ENCODE data around the gene GPR143.

GPR143 gene

DNA sequence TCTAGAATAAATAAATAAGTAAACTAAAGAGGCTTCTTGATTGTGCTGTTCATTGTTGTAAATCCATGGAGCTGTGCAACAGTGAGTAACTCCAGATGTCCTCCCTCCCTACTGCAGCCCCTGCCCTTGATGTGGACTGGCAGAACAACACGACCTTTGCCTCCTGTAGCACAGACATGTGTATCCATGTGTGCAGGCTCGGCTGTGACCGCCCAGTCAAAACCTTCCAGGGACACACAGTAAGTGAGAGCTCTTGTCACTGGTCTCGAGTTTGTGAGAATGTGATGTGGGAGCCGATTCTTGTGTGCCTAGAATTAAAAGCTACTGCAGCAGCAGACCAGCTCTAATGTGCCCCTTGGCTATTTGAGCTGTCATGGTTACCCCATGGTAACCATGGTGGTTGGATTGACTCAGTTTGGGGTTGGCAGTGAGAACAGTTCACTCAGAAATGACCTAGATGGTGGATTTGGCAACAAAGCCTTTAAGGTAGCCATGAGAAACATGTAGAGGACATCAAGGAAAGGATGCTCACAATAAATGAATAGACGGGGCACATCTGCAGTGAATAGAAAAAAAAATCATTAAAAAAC is 60.7 kb downstream of the GPR143 start:
- Histone ChIP-seq H3K36me3 (ENCODE audit: insufficient read depth, low read length) (peaks cover 16% of the 10 kb centered on the region), H3K4me3 (ENCODE audit: low read depth in 1 of 2, low read length in 2 of 2) (no peak overlapping the region)

GRCh38 chrX:9703406-9703805 is 62.2 kb downstream of the GPR143 start:
- no peak for TF ChIP-seq EZH2 (IDR thresholded peaks at IDR 0.05; ENCODE audit: borderline replicate concordance, low read depth, low read length, severe bottlenecking)
- no peak for TF ChIP-seq CTCF (IDR thresholded peaks at IDR 0.05; ENCODE audit: borderline replicate concordance, extremely low read depth, low read length, poor library complexity, severe bottlenecking)
- no peak overlapping the region for H3K4me2 ChIP-seq (ENCODE audit: insufficient read depth, low read length)
- peaks cover 6% of the 10 kb centered on the region; the same call in 1 of the 2 replicates for H3K36me3 ChIP-seq (ENCODE audit: insufficient read depth, low read length)
- no peaks in the 10 kb centered on the region for H3K27me3 ChIP-seq (ENCODE audit: insufficient read depth, low read length, poor library complexity)
- H3K4me3 ChIP-seq (ENCODE audit: low read depth in 1 of 2, low read length in 2 of 2) = no peak overlapping the region
- H3K9me3 ChIP-seq (ENCODE audit: insufficient read depth, low read length, severe bottlenecking) = no peaks in the 10 kb centered on the region
- no peak overlapping the region for H2AFZ ChIP-seq (ENCODE audit: low read depth, low read length)
- no peak overlapping the region for H3K9ac ChIP-seq (ENCODE audit: low read depth, low read length)
- DNase-seq = no peak
- no peaks in the 10 kb centered on the region for H4K20me1 ChIP-seq (ENCODE audit: insufficient read depth, low read length)
- no peak for ATAC-seq (ENCODE audit: insufficient read depth, low read depth)
- H3K27ac ChIP-seq (ENCODE audit: low read length) = no peak overlapping the region
- H3K79me2 ChIP-seq (ENCODE audit: insufficient read depth, low read length) = no peaks in the 10 kb centered on the region
- H3K4me1 ChIP-seq (ENCODE audit: insufficient read depth, low read length) = peaks cover 2% of the 10 kb centered on the region

More for the DNA sequence above, 60.7 kb downstream of the GPR143 start:
- Histone ChIP-seq H3K4me1 (ENCODE audit: insufficient read depth, low read length) (peaks cover 8% of the 10 kb centered on the region), H2AFZ (ENCODE audit: low read depth, low read length) (no peak overlapping the region), H3K27me3 (ENCODE audit: insufficient read depth, low read length, poor library complexity) (no peaks in the 10 kb centered on the region), H3K27ac (ENCODE audit: low read length) (no peak overlapping the region), H3K79me2 (ENCODE audit: insufficient read depth, low read length) (no peaks in the 10 kb centered on the region), H3K9me3 (ENCODE audit: insufficient read depth, low read length, severe bottlenecking) (no peaks in the 10 kb centered on the region), H4K20me1 (ENCODE audit: insufficient read depth, low read length) (0 out of 2 replicates have a peak, but pooled peaks cover 2% of the 10 kb centered on the region), H3K4me2 (ENCODE audit: insufficient read depth, low read length) (no peak overlapping the region), H3K9ac (ENCODE audit: low read depth, low read length) (no peak overlapping the region)
- ATAC-seq (ENCODE audit: insufficient read depth, low read depth) = no peak
- DNase-seq = no peak
- TF ChIP-seq EZH2 (IDR thresholded peaks at IDR 0.05; ENCODE audit: borderline replicate concordance, low read depth, low read length, severe bottlenecking) (no peak), CTCF (IDR thresholded peaks at IDR 0.05; ENCODE audit: borderline replicate concordance, extremely low read depth, low read length, poor library complexity, severe bottlenecking) (no peak)

GRCh38 chrX:9701790-9702189 is 63.9 kb downstream of the GPR143 start:
- no peak overlapping the region for H2AFZ ChIP-seq (ENCODE audit: low read depth, low read length)
- H3K4me3 ChIP-seq (ENCODE audit: low read depth in 1 of 2, low read length in 2 of 2) = no peak overlapping the region
- TF ChIP-seq CTCF (IDR thresholded peaks at IDR 0.05; ENCODE audit: borderline replicate concordance, extremely low read depth, low read length, poor library complexity, severe bottlenecking) (no peak), EZH2 (IDR thresholded peaks at IDR 0.05; ENCODE audit: borderline replicate concordance, low read depth, low read length, severe bottlenecking) (no peak)
- ATAC-seq (ENCODE audit: insufficient read depth, low read depth) (no peak), DNase-seq (no peak)
- H3K27me3 ChIP-seq (ENCODE audit: insufficient read depth, low read length, poor library complexity) = no peaks in the 10 kb centered on the region
- no peak overlapping the region for H3K4me2 ChIP-seq (ENCODE audit: insufficient read depth, low read length)
- no peak overlapping the region for H3K27ac ChIP-seq (ENCODE audit: low read length)
- H3K36me3 ChIP-seq (ENCODE audit: insufficient read depth, low read length) = peaks cover 9% of the 10 kb centered on the region; the same call in 1 of the 2 replicates
- H3K9me3 ChIP-seq (ENCODE audit: insufficient read depth, low read length, severe bottlenecking) = no peaks in the 10 kb centered on the region
- no peaks in the 10 kb centered on the region for H3K4me1 ChIP-seq (ENCODE audit: insufficient read depth, low read length)
- H3K9ac ChIP-seq (ENCODE audit: low read depth, low read length) = no peak overlapping the region
- no peaks in the 10 kb centered on the region for H3K79me2 ChIP-seq (ENCODE audit: insufficient read depth, low read length)
- H4K20me1 ChIP-seq (ENCODE audit: insufficient read depth, low read length) = no peaks in the 10 kb centered on the region
